GM21576 (cell line): ENCODE results near the gene SEC22A.

Experiments used
- ATAC-seq: cut with Tn5 transposase; IDR thresholded peaks from one replicate; pipeline ENCODE4 v1.9.1; 2021; ENCODE audit warnings: mild to moderate bottlenecking, moderate library complexity; ENCODE audit not compliant: unreplicated experiment

Gene SEC22A

GRCh38 chr3:123301331-123302184 lies 99.8 kb downstream of the SEC22A start:
- no peak for ATAC-seq

- no peak for ATAC-seq
These were observed 101.2 kb downstream of the SEC22A start for GRCh38 chr3:123302961-123303360.

- ATAC-seq, result no peak
These were observed 102.3 kb downstream of the SEC22A start for GRCh38 chr3:123303976-123304560.

GRCh38 chr3:123305192-123305591 lies 103.4 kb downstream of the SEC22A start:
- no peak for ATAC-seq

- no peak for ATAC-seq
These were observed 105.3 kb downstream of the SEC22A start for GRCh38 chr3:123307064-123307463.

- ATAC-seq, result no peak
These were observed 108.4 kb downstream of the SEC22A start for GRCh38 chr3:123310186-123310585.

- ATAC-seq, result no peak
These were observed 109.0 kb downstream of the SEC22A start for GRCh38 chr3:123310741-123311140.

GRCh38 chr3:123311201-123311600 lies 109.5 kb downstream of the SEC22A start:
- no peak for ATAC-seq

GRCh38 chr3:123312331-123313265 lies 110.9 kb downstream of the SEC22A start:
- no peak for ATAC-seq

GRCh38 chr3:123313889-123314288 lies 112.1 kb downstream of the SEC22A start:
- ATAC-seq, result no peak

- no peak for ATAC-seq
These were observed 112.9 kb downstream of the SEC22A start for GRCh38 chr3:123314359-123315270.

GRCh38 chr3:123315271-123315595 lies 113.5 kb downstream of the SEC22A start:
- ATAC-seq, result no peak

GRCh38 chr3:123317716-123318115 lies 116.0 kb downstream of the SEC22A start:
- no peak for ATAC-seq

- no peak for ATAC-seq
These were observed 116.6 kb downstream of the SEC22A start for GRCh38 chr3:123318374-123318773.

- no peak for ATAC-seq
These were observed 118.0 kb downstream of the SEC22A start for GRCh38 chr3:123319760-123320159.

GRCh38 chr3:123320221-123320620 lies 118.5 kb downstream of the SEC22A start:
- no peak for ATAC-seq

- ATAC-seq, result no peak
These were observed 120.1 kb downstream of the SEC22A start for GRCh38 chr3:123321806-123322205.

- no peak for ATAC-seq
These were observed 121.1 kb downstream of the SEC22A start for GRCh38 chr3:123322866-123323265.
